Dedifferentiated amniotic fluid mesenchymal stem cell (primary cell): Measurements from ENCODE around the gene SPG7.

Source experiments
- DNase-seq: peaks from one replicate; pipeline ENCODE4 v3.0.0-alpha.2; 2016; ENCODE audit errors: extremely low spot score

SPG7 gene

DNA sequence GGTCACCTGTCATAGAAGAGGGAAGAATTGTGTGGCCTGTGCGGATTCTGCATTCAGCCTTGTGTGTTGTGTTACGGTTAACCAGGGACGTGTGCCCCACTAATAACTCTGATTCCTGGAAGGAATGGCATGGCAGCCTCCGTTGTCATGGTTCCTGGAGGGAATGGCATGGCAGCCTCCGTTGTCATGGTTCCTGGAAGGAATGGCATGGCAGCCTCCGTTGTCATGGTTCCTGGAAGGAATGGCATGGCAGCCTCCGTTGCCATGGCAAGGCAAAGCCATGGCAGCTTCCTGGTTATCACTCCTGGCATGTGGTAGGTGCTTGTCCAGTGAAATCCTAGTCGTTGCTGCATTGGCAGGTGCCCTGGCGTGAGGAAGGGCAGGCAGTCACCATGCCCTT, 8.9 kb downstream of the SPG7 start:
- no peak for DNase-seq

DNA sequence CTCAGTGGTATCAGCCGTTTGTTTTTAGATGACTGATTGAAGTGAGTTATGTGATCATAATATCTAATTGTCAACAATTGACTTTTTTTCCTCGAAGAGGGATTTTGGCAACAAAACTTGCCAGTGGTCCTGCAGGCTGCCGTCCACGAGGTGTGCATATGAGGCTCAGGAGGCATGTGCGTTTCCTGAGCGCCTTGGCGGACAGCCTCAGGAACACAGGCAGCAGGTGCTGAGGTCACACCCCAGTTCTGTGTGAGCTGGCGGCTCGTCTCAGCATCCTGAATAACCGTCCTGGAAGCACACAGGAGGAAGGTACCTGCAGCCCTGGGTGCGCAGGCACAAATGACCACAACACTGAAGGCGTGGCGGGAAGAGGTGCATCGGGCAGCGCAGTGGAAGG, 11.7 kb downstream of the SPG7 start:
- no peak for DNase-seq

- DNase-seq, result no peak
These were observed 14.1 kb downstream of the SPG7 start for GRCh38 chr16:89522287-89522686.

DNA sequence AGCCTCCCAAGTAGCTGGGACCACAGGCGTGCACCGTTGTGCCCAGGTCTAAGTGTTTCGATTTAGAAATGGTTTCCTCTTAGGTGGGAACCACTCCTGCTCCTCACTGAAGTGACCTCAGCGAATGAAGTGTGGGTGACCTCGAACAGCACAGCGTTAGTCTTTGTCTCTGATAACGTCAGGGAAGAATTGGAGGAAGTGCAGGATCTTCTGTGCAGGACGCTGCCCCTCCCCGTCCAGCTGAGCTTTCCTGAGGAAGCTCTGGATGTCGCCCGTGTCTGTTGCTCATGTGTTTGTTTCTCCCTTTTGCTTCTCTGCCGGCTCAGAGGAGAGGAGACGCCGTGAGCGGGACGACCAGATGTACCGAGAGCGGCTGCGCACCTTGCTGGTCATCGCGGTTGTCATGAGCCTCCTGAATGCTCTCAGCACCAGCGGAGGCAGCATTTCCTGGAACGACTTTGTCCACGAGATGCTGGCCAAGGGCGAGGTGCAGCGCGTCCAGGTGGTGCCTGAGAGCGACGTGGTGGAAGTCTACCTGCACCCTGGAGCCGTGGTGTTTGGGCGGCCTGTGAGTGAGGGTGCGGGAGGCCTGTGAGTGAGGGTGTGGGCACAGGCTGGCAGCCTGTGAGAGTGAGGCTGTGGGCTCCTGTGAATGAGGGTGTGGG, 15.6 kb downstream of the SPG7 start:
- DNase-seq, result no peak

- no peak for DNase-seq
These were observed 17.1 kb downstream of the SPG7 start for GRCh38 chr16:89525146-89525913.

DNA sequence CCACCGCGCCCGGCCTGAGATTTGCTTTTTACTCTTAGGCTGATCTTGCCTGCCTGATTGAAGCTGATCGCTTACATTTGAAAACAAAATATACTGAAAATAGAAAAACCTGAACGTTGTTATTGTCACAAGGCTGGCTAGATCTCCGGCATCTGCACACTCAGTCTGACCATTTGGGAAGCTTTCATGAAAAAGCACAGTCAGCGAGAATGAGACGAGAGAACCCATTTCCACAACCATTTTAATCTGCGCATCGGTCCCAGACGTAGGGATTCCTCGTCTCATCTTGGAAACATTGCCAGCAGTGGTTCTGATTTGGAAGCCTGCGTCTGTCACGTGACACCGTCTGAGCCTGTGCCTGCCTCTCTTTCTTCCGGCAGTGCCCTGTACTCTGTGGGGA, 20.9 kb downstream of the SPG7 start:
- no peak for DNase-seq

DNA sequence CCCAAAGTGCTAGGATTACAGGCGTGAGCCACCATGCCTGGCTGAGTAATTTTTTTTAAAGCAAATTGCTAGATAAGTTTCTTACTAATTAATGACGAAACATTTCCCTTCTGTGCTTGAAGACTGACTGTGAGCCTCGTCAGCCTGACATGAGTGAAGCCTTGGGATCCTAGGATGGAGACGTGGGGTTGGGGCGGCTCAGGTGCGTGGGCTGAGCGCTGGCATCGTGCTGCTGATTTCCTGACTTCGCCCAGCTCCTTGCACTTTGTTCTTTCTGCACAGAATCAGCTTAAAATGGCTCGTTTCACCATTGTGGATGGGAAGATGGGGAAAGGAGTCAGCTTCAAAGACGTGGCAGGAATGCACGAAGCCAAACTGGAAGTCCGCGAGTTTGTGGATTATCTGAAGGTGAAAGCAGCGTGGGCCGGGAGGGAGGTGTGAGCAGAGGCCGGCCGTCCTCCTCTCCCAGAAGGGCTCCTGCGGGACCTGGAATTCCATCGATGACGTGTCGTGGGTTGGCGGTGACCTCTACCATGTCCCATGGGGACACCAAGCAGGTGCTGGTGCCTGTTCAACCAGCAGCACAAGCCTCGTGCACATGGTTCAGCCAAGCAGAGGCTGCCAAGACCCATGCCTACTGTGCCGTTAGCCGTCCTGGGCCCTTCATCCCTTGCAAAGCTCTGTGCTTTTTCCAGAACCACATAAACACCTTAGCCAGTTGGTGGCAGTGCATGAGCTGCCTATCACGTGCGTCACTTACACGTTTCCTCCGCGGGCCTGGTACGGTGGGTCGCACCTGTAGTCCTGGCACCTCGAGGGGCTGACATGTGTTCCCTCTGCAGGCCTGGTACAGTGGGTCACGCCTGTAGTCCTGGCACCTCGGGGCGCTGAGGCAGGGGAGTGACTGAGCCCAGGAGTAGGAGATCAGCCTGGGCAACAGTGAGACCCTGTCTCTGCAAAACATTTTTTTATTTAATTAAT, 22.5 kb downstream of the SPG7 start:
- no peak for DNase-seq

DNA sequence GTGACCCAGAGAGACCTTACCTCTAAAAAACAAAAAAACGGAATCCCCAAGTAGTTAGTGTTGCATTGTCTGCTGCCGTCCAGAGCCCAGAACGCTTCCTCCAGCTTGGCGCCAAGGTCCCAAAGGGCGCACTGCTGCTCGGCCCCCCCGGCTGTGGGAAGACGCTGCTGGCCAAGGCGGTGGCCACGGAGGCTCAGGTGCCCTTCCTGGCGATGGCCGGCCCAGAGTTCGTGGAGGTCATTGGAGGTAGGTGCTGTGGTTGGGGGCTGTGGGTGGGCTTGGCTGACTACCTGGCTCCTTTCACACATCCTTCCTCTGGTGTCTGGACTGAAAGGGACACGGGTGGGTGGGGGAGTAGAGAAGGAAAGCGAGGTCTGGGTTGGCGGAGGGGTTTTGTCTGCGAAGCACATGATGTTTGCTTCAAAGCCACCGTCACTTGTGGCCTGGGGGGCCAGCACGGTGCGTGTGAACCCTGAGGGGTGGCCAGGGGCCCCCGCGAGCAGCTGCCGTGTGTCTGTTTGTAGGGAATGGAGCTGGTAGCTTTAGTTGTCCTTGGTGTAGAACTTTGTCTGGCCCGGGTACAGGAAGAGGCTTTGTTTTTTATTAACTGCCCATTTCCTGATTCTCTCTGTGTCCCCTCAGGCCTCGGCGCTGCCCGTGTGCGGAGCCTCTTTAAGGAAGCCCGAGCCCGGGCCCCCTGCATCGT, 23.8 kb downstream of the SPG7 start:
- DNase-seq, result no peak

DNA sequence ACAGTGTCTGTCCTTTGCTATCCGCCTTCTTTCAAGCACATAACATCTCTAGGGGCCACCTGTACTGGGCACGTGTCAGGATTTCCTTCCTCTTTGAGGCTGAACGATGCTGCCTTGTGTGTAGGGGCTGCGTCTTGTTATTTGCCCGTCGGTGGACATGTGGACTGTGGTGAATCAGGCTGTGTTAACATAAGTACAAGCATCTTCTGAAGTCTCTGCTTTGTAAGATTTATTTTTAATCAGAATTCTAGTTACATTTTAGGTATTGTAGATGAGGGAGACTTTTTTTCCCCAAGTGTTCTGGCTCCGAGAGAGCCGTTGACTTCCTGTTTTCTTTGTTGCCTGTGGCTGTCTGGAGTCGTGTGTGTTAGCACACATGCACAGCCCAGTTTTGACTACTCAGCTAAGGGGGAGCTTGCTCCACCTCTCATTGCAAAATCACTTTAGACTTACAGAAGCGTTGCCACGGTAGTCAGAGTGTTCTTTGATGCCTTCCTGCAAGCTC, 26.1 kb downstream of the SPG7 start:
- no peak for DNase-seq

GRCh38 chr16:89536371-89536770, 28.2 kb downstream of the SPG7 start:
- no peak for DNase-seq

DNA sequence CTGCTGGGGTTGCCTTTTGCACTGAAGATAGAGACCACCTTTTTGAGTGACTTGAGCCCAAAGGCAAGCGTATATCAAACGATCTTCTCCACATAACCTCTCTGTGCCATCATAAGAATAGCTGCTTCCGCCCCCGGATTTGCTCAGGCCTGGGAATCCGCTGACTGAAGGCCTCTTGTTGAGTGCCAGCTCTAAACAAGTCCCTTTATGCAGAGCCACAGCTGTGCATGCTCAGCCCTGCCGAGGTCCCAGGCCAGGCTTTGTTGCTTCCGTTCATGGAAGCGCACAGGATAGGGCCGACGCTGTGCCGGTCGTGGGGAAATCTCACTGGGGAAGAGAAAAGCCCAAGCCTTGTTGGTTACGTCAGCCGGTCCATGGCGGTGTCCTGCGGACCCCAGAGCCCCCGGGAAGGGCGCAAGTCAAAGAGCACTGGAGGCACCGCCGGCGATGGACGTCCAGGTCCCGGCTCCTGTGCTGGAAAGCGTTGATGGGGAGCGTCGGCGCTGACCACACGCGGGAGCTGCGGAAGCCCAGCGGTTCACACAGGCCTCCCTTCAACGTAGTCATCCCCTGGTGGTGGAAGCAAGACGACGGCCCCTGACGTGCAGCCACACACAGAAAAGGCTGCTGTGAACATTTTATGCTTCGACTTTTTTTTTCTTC, 28.8 kb downstream of the SPG7 start:
- no peak for DNase-seq

- DNase-seq, result no peak
These were observed 29.3 kb downstream of the SPG7 start for GRCh38 chr16:89537549-89537925.

- no peak for DNase-seq
These were observed 30.1 kb downstream of the SPG7 start for GRCh38 chr16:89538286-89538685.

GRCh38 chr16:89540557-89540956, 32.4 kb downstream of the SPG7 start:
- DNase-seq, result no peak

GRCh38 chr16:89541792-89542191, 33.6 kb downstream of the SPG7 start:
- DNase-seq, result no peak

- DNase-seq, result no peak
These were observed 35.9 kb downstream of the SPG7 start for GRCh38 chr16:89544113-89544512.

GRCh38 chr16:89544713-89545043, 36.5 kb downstream of the SPG7 start:
- no peak for DNase-seq

DNA sequence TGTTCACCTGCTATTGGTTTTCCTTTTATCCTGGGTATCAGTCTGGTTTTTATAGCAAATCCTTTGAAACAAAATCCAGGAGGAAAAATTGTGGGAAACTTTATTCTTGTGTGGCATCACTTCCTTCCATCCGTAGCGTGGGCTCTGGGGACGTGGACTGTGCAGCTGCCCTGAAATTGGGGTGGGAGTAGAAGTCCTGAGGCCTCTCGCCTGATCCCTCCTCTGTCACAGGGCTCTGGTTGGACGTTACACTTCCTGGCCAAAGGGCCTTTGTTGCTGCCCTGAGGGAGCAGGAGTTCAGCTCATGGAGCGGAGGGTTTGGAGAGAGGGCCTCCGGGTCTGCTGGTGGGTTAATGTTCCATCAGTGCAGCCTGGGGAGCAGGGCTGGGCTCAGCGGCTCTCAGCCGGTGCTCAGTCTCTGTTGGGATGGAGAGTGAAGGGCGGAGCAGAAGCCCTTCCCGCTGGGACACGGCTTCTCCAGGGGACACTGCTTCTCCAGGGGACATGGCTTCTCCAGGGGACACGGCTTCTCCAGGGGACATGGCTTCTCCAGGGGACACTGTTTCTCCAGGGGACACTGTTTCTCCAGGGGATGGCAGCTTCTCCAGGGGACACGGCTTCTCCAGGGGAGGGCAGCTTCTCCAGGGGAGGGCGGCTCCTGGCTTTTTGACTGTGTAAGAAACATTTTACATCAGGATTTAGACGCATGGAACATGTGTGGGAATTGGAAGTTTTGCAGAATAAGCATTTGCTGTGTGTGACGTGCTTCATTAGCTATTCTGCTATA, 37.0 kb downstream of the SPG7 start:
- DNase-seq, result no peak

DNA sequence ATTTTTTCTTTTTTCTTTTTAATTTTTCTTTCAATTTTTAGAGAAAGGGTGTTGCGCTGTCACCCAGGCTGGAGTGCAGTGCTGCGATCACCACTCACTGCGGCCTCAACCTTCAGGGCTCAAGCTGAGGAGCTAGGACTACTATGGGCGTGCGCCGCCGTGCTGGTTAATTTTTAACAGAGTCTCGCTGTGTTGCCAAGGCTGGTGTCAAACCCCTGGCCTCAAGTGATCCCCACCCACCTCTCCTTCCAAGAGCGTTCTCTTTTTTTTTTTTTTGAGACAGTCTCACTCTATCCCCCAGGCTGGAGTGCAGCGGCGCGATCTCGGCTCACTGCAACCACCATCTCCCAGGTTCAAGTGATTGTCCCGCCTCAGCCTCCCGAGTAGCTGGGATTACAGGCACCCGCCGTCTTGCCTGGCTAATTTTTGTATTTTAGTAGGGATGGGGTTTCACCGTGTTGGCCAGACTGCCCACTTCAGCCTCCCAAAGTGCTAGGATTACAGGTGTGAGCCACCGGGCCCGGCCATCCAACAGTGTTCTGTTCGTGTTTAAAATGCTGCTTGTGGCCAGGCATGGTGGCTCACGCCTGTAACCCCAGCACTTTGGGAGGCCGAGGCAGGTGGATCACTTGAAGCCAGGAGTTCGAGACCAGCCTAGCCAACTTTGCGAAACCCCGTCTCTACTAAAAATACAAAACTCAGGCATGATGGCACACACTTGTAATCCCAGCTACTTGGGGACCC, 37.8 kb downstream of the SPG7 start:
- DNase-seq, result no peak

DNA sequence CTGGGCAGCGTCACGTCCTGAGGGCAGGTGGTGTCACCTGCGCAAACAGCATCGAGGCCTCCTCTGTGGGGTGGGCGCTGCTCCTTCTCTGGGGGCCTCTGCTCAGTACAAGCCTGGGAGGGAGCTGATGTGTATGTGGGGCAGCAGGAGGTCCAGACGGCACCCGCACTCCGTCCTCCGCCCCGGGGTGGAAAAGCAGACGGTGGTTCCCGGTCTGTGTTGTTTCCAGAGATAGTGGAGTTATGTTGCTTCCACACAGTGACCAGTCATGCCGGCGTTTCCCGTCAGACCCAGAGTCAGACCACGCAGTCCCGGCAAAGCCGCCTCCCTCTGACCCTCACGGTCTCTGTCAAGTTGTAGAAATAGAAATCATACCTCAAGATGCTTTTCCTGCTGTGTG, 38.6 kb downstream of the SPG7 start:
- DNase-seq, result no peak
